OCI-LY3 (cell line): Measurements from ENCODE around the gene TBKBP1.

Source experiments
- CTCF ChIP-seq: fragments of 200-600, 300-600 bp; sonication (generic); IDR thresholded peaks from 2 replicates; pipeline ENCODE4 v1.5.1; 2014; ENCODE audit warnings: antibody characterized with exemption, low read length, low read depth
- EZH2phosphoT487 ChIP-seq: fragments of 200-600 bp; shearing (Covaris generic); IDR thresholded peaks from 2 replicates; pipeline ENCODE4 v1.6.1; 2018; ENCODE audit warnings: antibody characterized with exemption, mixed run types, low read depth

GRCh38 chr17:47704736-47705135 lies 10.8 kb downstream of the TBKBP1 start:
- TF ChIP-seq CTCF (no peak), EZH2phosphoT487 (no peak)
